Liver (tissue), 3 donors: ENCODE data around the gene RSU1.

Source experiments
- ATF3 ChIP-seq: IDR thresholded peaks from 2 replicates; pipeline ENCODE4 v1.6.1; 2016; ENCODE audit warnings: antibody characterized with exemption
- GABPA ChIP-seq, 2 donors: IDR thresholded peaks in 1 of 2; conservative IDR thresholded peaks in 1 of 2; 2 replicates each; pipeline ENCODE4 v1.6.1; 2016; ENCODE audit warnings: antibody characterized with exemption in 2 of 2, mild to moderate bottlenecking in 1 of 2, moderate library complexity in 1 of 2
- HNF4G ChIP-seq: IDR thresholded peaks from 2 replicates; pipeline ENCODE4 v1.6.1; 2016; ENCODE audit warnings: antibody characterized with exemption
- JUND ChIP-seq, 2 donors: IDR thresholded peaks; 2 replicates each; pipeline ENCODE4 v1.6.1; 2016; ENCODE audit warnings: antibody characterized with exemption in 2 of 2
- MAX ChIP-seq: IDR thresholded peaks from 2 replicates; pipeline ENCODE4 v1.6.1; 2016; ENCODE audit warnings: antibody characterized with exemption
- NR2F2 ChIP-seq: IDR thresholded peaks from 2 replicates; pipeline ENCODE4 v1.6.1; 2016; ENCODE audit warnings: antibody characterized with exemption
- RAD21 ChIP-seq, 2 donors: IDR thresholded peaks; 2 replicates each; pipeline ENCODE4 v1.6.1; 2016; ENCODE audit warnings: antibody characterized with exemption in 2 of 2, mild to moderate bottlenecking in 2 of 2
- REST ChIP-seq: IDR thresholded peaks from 2 replicates; pipeline ENCODE4 v1.6.1; 2016; ENCODE audit warnings: antibody characterized with exemption, mild to moderate bottlenecking
- RXRA ChIP-seq, 2 donors: IDR thresholded peaks; 2 replicates each; pipeline ENCODE4 v1.6.1; 2017 to 2018; ENCODE audit warnings: antibody characterized with exemption in 2 of 2, mild to moderate bottlenecking in 1 of 2
- SP1 ChIP-seq: IDR thresholded peaks from 2 replicates; pipeline ENCODE4 v1.6.1; 2018; ENCODE audit warnings: antibody characterized with exemption, mild to moderate bottlenecking
- TAF1 ChIP-seq: conservative IDR thresholded peaks from 2 replicates; pipeline ENCODE4 v1.6.1; 2016; ENCODE audit warnings: antibody characterized with exemption, mild to moderate bottlenecking
- YY1 ChIP-seq: IDR thresholded peaks from 2 replicates; pipeline ENCODE4 v1.6.1; 2016; ENCODE audit warnings: antibody characterized with exemption, mild to moderate bottlenecking
- ZBTB33 ChIP-seq: IDR thresholded peaks from 2 replicates; pipeline ENCODE4 v1.6.1; 2016; ENCODE audit warnings: antibody characterized with exemption
- TF ChIP-seq, protein P1 (sequence below): fragments of 150-350 bp; IDR thresholded peaks from 2 replicates; pipeline ENCODE4 v1.5.1; 2017; ENCODE audit warnings: improper control_type of control experiment, low read depth, low read length; ENCODE audit not compliant: missing input control
- donor health status: healthy.
- donor health status: healthy.

DNA sequence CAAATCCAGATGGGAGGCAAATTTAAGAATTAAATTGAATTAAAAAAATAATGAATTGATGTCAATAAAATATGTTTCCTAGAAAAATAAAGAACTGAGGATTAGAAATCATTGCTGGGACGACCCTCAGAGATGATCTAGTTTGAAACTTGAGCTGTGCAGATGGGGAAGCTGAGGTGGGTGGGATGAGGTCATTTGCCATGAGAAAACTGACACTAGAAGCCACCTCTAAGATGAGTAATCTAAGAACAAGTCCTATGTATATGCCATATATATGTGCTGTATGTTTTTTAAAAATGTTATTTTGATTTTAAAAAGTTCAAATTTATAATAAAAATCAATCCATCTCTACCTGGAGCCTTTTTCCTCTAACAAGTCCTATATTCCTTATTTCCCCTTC is 135.7 kb downstream of the RSU1 start:
- TF ChIP-seq, protein P1, sequence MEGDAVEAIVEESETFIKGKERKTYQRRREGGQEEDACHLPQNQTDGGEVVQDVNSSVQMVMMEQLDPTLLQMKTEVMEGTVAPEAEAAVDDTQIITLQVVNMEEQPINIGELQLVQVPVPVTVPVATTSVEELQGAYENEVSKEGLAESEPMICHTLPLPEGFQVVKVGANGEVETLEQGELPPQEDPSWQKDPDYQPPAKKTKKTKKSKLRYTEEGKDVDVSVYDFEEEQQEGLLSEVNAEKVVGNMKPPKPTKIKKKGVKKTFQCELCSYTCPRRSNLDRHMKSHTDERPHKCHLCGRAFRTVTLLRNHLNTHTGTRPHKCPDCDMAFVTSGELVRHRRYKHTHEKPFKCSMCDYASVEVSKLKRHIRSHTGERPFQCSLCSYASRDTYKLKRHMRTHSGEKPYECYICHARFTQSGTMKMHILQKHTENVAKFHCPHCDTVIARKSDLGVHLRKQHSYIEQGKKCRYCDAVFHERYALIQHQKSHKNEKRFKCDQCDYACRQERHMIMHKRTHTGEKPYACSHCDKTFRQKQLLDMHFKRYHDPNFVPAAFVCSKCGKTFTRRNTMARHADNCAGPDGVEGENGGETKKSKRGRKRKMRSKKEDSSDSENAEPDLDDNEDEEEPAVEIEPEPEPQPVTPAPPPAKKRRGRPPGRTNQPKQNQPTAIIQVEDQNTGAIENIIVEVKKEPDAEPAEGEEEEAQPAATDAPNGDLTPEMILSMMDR, result no peak
- no peak for TF ChIP-seq RAD21 (IDR thresholded peaks at IDR 0.05)
- no peak for TF ChIP-seq SP1
- no peak for TF ChIP-seq ATF3
- no peak for TF ChIP-seq HNF4G
- no peak for TF ChIP-seq REST
- no peak for TF ChIP-seq TAF1
- no peak for TF ChIP-seq GABPA (IDR thresholded peaks at IDR 0.05 in 1 of 2, conservative IDR thresholded peaks at IDR 0.05 in 1 of 2)
- no peak for TF ChIP-seq ZBTB33
- no peak for TF ChIP-seq RXRA (IDR thresholded peaks at IDR 0.05)
- no peak for TF ChIP-seq JUND (IDR thresholded peaks at IDR 0.05)
- no peak for TF ChIP-seq NR2F2
- no peak for TF ChIP-seq MAX
- no peak for TF ChIP-seq YY1
